ENCODE measurements around the gene SORCS3.

Gene SORCS3

GRCh38 chr10:104872691-104873090 is 231.6 kb downstream of the SORCS3 start:
- DNase-seq: no peak

GRCh38 chr10:104873161-104873560 is 232.1 kb downstream of the SORCS3 start:
- DNase-seq: no peak

- no peak for DNase-seq
These were observed 234.5 kb downstream of the SORCS3 start for GRCh38 chr10:104875561-104875960.

GRCh38 chr10:104880624-104881398 is 239.7 kb downstream of the SORCS3 start:
- no peak for DNase-seq

GRCh38 chr10:104881740-104882139 is 240.7 kb downstream of the SORCS3 start:
- DNase-seq: no peak

- DNase-seq: no peak
These were observed 252.0 kb downstream of the SORCS3 start for GRCh38 chr10:104892879-104893617.

- no peak for DNase-seq
These were observed 252.6 kb downstream of the SORCS3 start for GRCh38 chr10:104893701-104894100.

- DNase-seq: no peak
These were observed 253.6 kb downstream of the SORCS3 start for GRCh38 chr10:104894681-104895080.

GRCh38 chr10:104895541-104895940 is 254.5 kb downstream of the SORCS3 start:
- no peak for DNase-seq

- no peak for DNase-seq
These were observed 254.9 kb downstream of the SORCS3 start for GRCh38 chr10:104895981-104896380.

- DNase-seq: no peak
These were observed 256.6 kb downstream of the SORCS3 start for GRCh38 chr10:104897696-104898095.

- no peak for DNase-seq
These were observed 258.7 kb downstream of the SORCS3 start for GRCh38 chr10:104899779-104900178.

- DNase-seq: no peak
These were observed 262.3 kb downstream of the SORCS3 start for GRCh38 chr10:104903433-104903832.

GRCh38 chr10:104904753-104905323 is 263.7 kb downstream of the SORCS3 start:
- DNase-seq: no peak

GRCh38 chr10:104906112-104906511 is 265.0 kb downstream of the SORCS3 start:
- no peak for DNase-seq

- no peak for DNase-seq
These were observed 266.4 kb downstream of the SORCS3 start for GRCh38 chr10:104907521-104907920.

GRCh38 chr10:104908581-104908980 is 267.5 kb downstream of the SORCS3 start:
- no peak for DNase-seq

- no peak for DNase-seq
These were observed 269.6 kb downstream of the SORCS3 start for GRCh38 chr10:104910712-104911111.

- DNase-seq: no peak
These were observed 272.3 kb downstream of the SORCS3 start for GRCh38 chr10:104913390-104913789.

GRCh38 chr10:104920476-104920875 is 279.4 kb downstream of the SORCS3 start:
- no peak for DNase-seq

GRCh38 chr10:104921763-104922162 is 280.7 kb downstream of the SORCS3 start:
- no peak for DNase-seq

- DNase-seq: no peak
These were observed 281.7 kb downstream of the SORCS3 start for GRCh38 chr10:104922810-104923209.

- DNase-seq: no peak
These were observed 282.4 kb downstream of the SORCS3 start for GRCh38 chr10:104923501-104923900.
